Large intestine (tissue), 3 donors: ENCODE results near the gene FBXO17. TPM values are rescaled to one million over a fixed set of nuclear protein-coding genes. Genes with fewer than 3 reads are reported as not detected.

Experiments used
- DNase-seq, 2 donors: peaks; one replicate each; pipeline versions ENCODE4 v3.0.0 to v3.0.0-alpha.2; 2013
- H3K27ac ChIP-seq: one replicate; pipeline ENCODE4 v1.5.1; 2013; ENCODE audit warnings: low read length
- H3K27me3 ChIP-seq: 2 replicates; pipeline ENCODE4 v1.6.1; 2013; ENCODE audit warnings: low read length; ENCODE audit not compliant: control insufficient read depth, insufficient read depth
- H3K36me3 ChIP-seq: 2 replicates; pipeline ENCODE4 v1.6.1; 2013; ENCODE audit warnings: low read length; ENCODE audit not compliant: control insufficient read depth, insufficient read depth
- H3K4me1 ChIP-seq: one replicate; pipeline ENCODE4 v1.6.1; 2013; ENCODE audit warnings: low read length; ENCODE audit not compliant: control insufficient read depth, insufficient read depth
- H3K4me3 ChIP-seq: one replicate; pipeline ENCODE4 v1.5.1; 2013; ENCODE audit warnings: low read length
- H3K9me3 ChIP-seq: one replicate; pipeline ENCODE4 v1.6.1; 2013; ENCODE audit warnings: mild to moderate bottlenecking, low read depth, low read length, moderate library complexity; ENCODE audit not compliant: control insufficient read depth
- WGBS: methylation state at CpG from one replicate; pipeline ENCODE4 v1.1.5; 2013; ENCODE audit warnings: low lambda C conversion rate; ENCODE audit not compliant: insufficient coverage; 5-methylcytosine and 5-hydroxymethylcytosine counted together
- polyA plus RNA-seq: library from polyadenylated mRNA; unstranded; fragments of 120-200 nt; gene quantifications from one replicate; pipeline ENCODE4 v1.2.1, GENCODE V29; 2013

FBXO17 gene
- polyA plus RNA-seq, 1 donor, result 88.6 TPM

DNA sequence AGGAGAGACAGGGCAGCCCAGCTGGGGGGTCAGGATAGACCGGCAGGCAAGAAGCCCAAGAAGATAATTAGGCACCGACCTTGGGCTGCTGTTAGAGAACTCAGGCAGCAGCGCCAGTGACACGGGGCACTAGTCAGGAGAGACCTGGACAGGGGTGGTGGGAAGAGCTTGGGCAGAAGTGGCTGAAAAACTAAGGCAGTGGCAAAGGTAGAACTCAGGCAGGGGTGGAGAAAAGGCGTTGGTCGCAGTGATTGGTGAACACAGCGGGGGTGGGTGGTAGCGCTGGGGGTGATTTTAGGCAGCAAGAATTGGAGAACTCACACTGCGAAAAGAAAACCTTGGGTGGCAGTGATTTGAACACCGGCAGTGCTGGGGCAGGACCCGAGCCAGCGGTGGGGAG, 67.9 kb downstream of the FBXO17 start:
- 94% methylated on average over 3 of the region's 12 CpGs for WGBS
- H3K36me3 ChIP-seq, result peaks cover 23% of the 10 kb centered on the region
- peaks cover 14% of the 10 kb centered on the region for H3K27me3 ChIP-seq

DNA sequence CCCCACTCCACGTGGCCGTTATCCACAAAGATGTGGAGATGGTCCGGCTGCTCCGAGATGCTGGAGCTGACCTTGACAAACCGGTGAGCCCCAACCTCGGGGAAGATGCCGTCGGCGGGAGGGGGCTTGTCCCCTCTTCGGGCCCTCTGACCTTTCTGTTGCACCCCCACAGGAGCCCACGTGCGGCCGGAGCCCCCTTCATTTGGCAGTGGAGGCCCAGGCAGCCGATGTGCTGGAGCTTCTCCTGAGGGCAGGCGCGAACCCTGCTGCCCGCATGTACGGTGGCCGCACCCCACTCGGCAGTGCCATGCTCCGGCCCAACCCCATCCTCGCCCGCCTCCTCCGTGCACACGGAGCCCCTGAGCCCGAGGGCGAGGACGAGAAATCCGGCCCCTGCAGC, 68.3 kb downstream of the FBXO17 start:
- peaks cover 23% of the 10 kb centered on the region for H3K36me3 ChIP-seq
- H3K27me3 ChIP-seq, result peaks cover 11% of the 10 kb centered on the region
- H3K4me1 ChIP-seq, result no peaks in the 10 kb centered on the region
- no peak for DNase-seq
- no CpG with 5 or more reads among the region's 29 CpGs for WGBS
- H3K9me3 ChIP-seq, result peaks cover 6% of the 10 kb centered on the region
- H3K27ac ChIP-seq, result no peak overlapping the region
- no peak overlapping the region for H3K4me3 ChIP-seq

More for the DNA sequence above, 67.9 kb downstream of the FBXO17 start:
- no peak overlapping the region for H3K27ac ChIP-seq
- peaks cover 6% of the 10 kb centered on the region for H3K9me3 ChIP-seq
- no peak for DNase-seq
- no peaks in the 10 kb centered on the region for H3K4me1 ChIP-seq
- no peak overlapping the region for H3K4me3 ChIP-seq

DNA sequence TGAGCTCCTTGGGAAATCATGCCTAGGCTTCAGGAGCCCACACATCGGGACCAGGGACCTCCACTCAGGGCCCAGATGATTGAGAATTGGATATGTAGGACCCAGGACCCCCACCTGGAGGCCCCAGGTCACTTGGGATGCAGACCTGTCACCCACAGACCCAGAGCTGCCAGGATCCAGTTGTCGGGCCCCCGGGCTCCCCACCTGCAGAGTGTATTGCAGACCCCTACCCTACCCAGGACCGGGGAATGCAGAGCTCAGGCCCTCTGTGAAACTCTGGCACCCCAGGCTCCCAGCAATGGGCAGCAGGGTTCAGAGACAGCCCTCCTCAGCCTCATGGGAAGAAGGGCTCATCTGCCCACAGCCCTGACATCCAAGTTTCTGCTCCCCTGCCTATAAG, 69.9 kb downstream of the FBXO17 start:
- H3K27me3 ChIP-seq, result no peaks in the 10 kb centered on the region
- peaks cover 6% of the 10 kb centered on the region for H3K4me1 ChIP-seq
- H3K9me3 ChIP-seq, result peaks cover 2% of the 10 kb centered on the region
- no peak overlapping the region for H3K27ac ChIP-seq
- no peak for DNase-seq
- H3K4me3 ChIP-seq, result no peak overlapping the region
- peaks cover 23% of the 10 kb centered on the region for H3K36me3 ChIP-seq
- no CpG with 5 or more reads among the region's 4 CpGs for WGBS

DNA sequence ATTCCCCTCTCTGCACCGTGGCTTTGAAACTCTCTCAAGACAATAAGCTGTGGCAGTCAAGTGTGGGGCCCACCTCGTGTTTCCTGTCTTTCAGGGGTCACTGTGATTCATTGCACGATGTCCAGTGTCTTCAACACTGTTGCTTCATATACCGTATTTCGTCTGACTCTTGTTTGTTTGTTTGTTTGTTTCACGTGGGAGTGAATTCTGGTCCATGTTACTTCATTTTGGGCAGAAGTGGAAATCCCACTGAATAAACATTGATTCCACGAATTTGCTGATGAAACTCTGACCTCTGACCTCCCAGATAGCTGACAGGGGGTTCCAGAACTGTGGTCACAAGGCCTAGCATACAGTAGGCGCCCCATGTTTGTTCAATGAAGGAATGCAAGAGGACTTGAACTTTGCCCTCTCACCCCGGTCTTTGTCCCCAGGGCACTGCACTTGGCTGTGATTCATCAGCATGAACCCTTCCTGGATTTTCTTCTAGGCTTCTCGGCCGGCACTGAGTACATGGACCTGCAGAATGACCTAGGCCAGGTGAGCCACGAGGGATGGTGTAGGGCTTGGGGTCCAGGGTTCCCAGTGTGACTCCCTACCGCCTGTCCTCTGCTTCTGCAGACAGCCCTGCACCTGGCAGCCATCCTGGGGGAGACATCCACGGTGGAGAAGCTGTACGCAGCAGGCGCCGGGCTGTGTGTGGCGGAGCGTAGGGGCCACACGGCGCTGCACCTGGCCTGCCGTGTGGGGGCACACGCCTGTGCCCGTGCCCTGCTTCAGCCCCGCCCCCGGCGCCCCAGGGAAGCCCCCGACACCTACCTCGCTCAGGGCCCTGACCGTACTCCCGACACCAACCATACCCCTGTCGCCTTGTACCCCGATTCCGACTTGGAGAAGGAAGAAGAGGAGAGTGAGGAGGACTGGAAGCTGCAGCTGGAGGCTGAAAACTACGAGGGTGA, 70.7 kb downstream of the FBXO17 start:
- Histone ChIP-seq H3K9me3 (peaks cover 2% of the 10 kb centered on the region), H3K27me3 (no peaks in the 10 kb centered on the region), H3K36me3 (peaks cover 23% of the 10 kb centered on the region), H3K27ac (no peak overlapping the region), H3K4me1 (peaks cover 6% of the 10 kb centered on the region), H3K4me3 (no peak overlapping the region)
- WGBS, result 100% methylated on average over 2 of the region's 35 CpGs
- peak in 1 of 2 donors; percentile 47 for DNase-seq

DNA sequence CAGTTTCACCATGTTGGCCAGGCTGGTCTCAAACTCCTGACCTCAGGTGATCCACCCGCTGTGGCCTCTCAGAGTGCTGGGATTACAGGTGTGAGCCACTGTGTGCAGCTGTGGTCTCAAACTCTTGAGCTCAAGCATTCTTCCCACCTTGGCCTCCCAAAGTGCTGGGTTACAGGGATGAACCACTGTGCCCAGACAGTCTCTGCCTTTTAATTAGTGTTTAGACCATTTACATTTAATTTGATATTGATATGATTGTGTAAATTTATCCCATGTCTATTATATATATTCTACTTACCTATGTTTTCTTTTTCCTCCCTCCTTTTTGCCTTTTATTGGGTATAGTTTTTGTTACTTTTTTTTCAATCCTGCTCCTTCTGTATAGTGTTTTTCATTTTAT, 73.9 kb downstream of the FBXO17 start:
- WGBS, result 100% methylated on average over 1 of the region's 1 CpG
- H3K27ac ChIP-seq, result no peak overlapping the region
- peaks cover 8% of the 10 kb centered on the region for H3K36me3 ChIP-seq
- no peak for DNase-seq
- H3K4me3 ChIP-seq, result no peak overlapping the region
- H3K9me3 ChIP-seq, result no peaks in the 10 kb centered on the region
- H3K27me3 ChIP-seq, result no peaks in the 10 kb centered on the region
- peaks cover 16% of the 10 kb centered on the region for H3K4me1 ChIP-seq

DNA sequence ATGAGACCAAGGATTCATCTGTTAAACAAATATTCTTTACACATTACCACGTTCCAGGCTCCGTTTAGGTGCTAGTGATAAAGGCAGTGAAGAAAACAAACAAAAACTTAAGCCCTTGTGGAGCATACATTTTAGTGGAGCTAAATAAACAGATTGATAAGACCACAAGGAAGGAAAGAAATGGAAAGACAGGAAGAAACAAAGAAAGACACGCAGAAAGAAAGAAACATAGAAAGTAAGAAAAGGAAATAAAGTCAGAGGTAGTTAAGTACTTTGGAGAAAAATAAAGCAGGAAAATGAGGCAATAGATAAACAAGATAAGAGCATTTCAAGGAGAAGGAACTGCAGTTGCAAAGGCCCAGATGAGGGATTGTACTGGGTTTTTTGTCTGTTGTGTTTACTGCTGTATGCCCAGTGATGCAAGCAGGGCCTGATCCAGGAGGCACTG, 74.8 kb downstream of the FBXO17 start:
- Histone ChIP-seq H3K4me1 (peaks cover 16% of the 10 kb centered on the region), H3K9me3 (no peaks in the 10 kb centered on the region), H3K36me3 (peaks cover 6% of the 10 kb centered on the region), H3K4me3 (peak overlapping the region; percentile 96), H3K27me3 (no peaks in the 10 kb centered on the region), H3K27ac (peak overlapping the region; percentile 84)
- WGBS, result 20% methylated on average over 3 of the region's 3 CpGs
- DNase-seq, result peak in 1 of 2 donors; percentile 25

DNA sequence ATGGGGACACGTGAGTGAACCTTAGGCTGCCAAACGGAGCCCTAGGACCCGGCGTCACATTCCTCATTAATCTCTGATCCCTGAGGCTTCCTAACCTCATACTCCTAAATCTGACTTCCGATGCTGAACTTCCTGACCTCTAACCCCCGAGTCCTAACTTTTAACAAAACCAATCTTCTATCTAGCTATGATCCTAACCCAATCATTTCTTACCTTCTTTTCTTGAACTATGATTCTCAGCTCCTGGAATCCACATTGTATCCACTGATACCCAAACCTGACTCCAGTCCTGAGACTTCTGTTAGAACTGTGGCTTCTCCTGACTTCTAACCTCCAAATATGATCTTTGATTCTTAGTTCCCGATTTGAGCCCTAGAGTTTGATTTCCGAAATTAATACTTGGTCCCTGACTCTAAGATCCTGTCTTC, 75.3 kb downstream of the FBXO17 start:
- H3K9me3 ChIP-seq, result no peaks in the 10 kb centered on the region
- H3K27ac ChIP-seq, result peak overlapping the region; percentile 84
- no peak for DNase-seq
- peaks cover under 1% of the 10 kb centered on the region for H3K36me3 ChIP-seq
- H3K27me3 ChIP-seq, result no peaks in the 10 kb centered on the region
- H3K4me1 ChIP-seq, result peaks cover 16% of the 10 kb centered on the region
- 30% methylated on average over 2 of the region's 8 CpGs for WGBS
- peak overlapping the region; percentile 96 for H3K4me3 ChIP-seq

DNA sequence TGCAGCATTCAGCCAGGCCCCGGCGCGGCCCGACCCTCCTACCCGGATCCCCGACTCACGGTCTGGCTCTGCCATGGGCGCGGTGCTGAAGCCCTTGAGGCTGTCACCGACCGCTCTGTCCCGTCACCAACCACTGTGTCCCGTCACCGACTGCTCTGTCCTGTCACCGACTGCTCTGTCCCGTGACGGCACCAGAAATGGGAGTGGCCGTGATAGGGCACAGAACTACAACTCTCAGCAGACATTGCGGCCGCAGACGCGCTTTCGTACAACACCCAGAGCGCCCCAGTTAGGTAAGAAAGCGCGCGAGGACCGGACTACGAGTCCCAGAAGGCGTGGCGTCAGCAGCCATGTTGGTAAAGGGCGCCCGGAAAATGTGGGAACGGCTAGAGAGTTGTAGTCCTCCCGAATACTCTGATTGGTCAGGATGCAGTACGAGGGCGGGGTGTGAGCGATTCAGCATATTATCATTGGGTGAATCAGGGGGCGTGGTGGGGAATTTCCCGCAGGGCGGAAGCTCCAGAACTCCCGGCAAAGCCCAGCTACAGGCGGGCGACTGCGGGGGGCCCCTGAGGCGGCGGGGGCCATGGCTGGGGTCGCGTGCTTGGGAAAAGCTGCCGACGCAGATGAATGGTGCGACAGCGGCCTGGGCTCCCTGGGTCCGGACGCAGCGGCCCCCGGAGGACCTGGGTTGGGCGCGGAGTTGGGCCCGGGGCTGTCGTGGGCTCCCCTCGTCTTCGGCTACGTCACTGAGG, 75.9 kb downstream of the FBXO17 start, which contains the start of the genes NFKBIB and SIRT2:
NFKBIB (plus strand) TSS at position 523 of the 755 bp plus-strand sequence; CDS start at position 587, 64 bp downstream.
SIRT2 (minus strand) TSS at position 172 of the 755 bp plus-strand sequence; CDS start at position 75, 97 bp downstream.
- Histone ChIP-seq H3K9me3 (no peaks in the 10 kb centered on the region), H3K4me3 (peak within 1 kb of the TSS; percentile 96), H3K4me1 (peaks cover 16% of the 10 kb centered on the region), H3K27ac (peak within 1 kb of the TSS; percentile 84), H3K36me3 (no peaks in the 10 kb centered on the region), H3K27me3 (no peaks in the 10 kb centered on the region)
- DNase-seq, result peak; percentile 100
- no CpG with 5 or more reads among the region's 64 CpGs for WGBS

DNA sequence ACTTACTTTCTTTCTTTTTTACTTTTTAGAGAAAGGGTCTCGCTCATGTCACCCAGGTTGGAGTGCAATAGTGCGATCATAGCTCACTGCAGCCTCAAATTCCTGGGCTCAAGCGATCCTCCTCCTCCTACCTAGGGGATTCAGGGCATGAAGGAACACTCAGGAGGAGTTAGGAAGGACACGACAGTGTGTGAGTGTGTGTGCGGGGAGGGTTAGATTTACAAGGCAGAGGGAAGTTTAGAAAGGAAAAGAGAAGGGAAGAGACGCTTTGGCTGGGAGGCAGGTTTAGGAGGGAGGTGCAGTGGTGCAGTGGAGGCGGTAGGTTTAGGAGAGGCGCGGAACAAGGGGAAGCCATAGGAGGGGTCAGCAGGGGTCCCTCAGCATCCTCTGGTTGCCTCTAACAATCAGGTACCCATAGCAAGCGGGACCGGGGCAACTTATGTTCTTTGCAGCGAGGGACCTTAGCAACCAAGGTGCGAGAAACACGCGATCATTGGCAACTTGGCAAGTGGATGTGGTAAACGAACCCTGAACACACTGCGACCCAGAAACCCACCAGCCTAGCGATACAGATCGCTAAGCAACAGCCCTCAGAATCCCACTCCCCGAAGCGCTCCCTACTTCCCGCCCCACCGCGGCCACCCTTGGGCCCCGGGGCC, 76.6 kb downstream of the FBXO17 start:
- peak overlapping the region; percentile 96 for H3K4me3 ChIP-seq
- H3K27ac ChIP-seq, result peak overlapping the region; percentile 80
- no peaks in the 10 kb centered on the region for H3K9me3 ChIP-seq
- no peak for DNase-seq
- 13% methylated on average over 3 of the region's 25 CpGs for WGBS
- H3K27me3 ChIP-seq, result no peaks in the 10 kb centered on the region
- no peaks in the 10 kb centered on the region for H3K36me3 ChIP-seq
- peaks cover 16% of the 10 kb centered on the region for H3K4me1 ChIP-seq

DNA sequence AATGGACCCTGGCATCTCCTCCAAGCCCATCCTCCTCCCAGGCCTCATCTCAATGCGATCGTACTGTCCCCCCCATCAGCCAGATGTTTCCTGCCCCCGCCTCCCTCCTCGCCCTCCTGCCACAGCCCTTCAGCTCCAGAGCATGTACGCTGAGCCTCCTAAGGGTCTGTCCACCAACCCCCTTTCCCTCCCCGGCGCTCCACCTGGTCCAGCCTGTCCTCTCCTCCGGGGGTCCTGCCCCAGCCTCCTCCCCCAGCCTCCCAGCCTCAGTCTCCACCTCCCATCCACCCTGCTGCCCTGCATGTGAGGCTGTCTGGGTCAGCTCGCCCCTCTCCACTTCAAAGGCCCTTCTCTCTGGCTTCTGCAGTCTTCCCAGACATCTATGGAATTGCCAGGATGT, 80.6 kb downstream of the FBXO17 start:
- Histone ChIP-seq H3K27me3 (no peaks in the 10 kb centered on the region), H3K4me3 (no peak overlapping the region), H3K36me3 (peaks cover 17% of the 10 kb centered on the region), H3K9me3 (no peaks in the 10 kb centered on the region), H3K4me1 (peaks cover 10% of the 10 kb centered on the region), H3K27ac (no peak overlapping the region)
- WGBS, result no CpG with 5 or more reads among the region's 9 CpGs
- no peak for DNase-seq
